Caco-2 (cell line): Measurements from ENCODE around the gene SNX19. TPM values are rescaled to one million over a fixed set of nuclear protein-coding genes. Genes with fewer than 3 reads are reported as not detected.

Experiments
- BruUV-seq: library from RNA; stranded (reverse); fragments of 400-500 nt; replicated peaks from 2 replicates; lab custom pipeline; 2021; lab: Mats Ljungman, UMichigan
- CTCF ChIA-PET: fragments of 300-600 bp; sonication (Branson Sonifier 250); formaldehyde crosslinking; loops from one replicate; lab custom pipeline; 2022; ENCODE audit warnings: antibody characterized with exemption; lab: Charles Lee
- POLR2A ChIA-PET: fragments of 300-600 bp; sonication (Branson Sonifier 250); formaldehyde crosslinking; loops from one replicate; lab custom pipeline; 2022; ENCODE audit warnings: antibody characterized with exemption; lab: Charles Lee
- DNase-seq, 2 experiments: peaks; one replicate each; pipeline versions ENCODE4 v3.0.0 to v3.0.0-alpha.2; 2020 to 2022
- H3K27me3 ChIP-seq: replicated peaks from 2 replicates; pipeline ENCODE4 v1.6.0; 2011; ENCODE audit warnings: low read length; ENCODE audit not compliant: control insufficient read depth, insufficient read depth
- H3K36me3 ChIP-seq: 2 replicates; pipeline ENCODE4 v1.5.1; 2011; ENCODE audit warnings: low read length; ENCODE audit not compliant: control insufficient read depth, insufficient read depth
- H3K4me1 ChIP-seq: fragments of 250-450 bp; sonication (Bioruptor Pico); 2 replicates; pipeline ENCODE4 v1.5.1; 2020; ENCODE audit warnings: mild to moderate bottlenecking
- H3K4me3 ChIP-seq: 2 replicates; pipeline ENCODE4 v1.5.1; 2011; ENCODE audit warnings: low read depth, mild to moderate bottlenecking, control low read depth, low read length
- H3K9me3 ChIP-seq: fragments of 250-450 bp; sonication (Bioruptor Pico); 2 replicates; pipeline ENCODE4 v1.5.1; 2020; ENCODE audit warnings: mild to moderate bottlenecking, moderate library complexity
- H3K27ac Mint-ChIP-seq: one replicate; pipeline ENCODE4 v1.8.0; 2022; ENCODE audit warnings: mixed read lengths; ENCODE audit not compliant: unreplicated experiment
- H3K27me3 Mint-ChIP-seq: one replicate; pipeline ENCODE4 v1.8.0; 2022; ENCODE audit warnings: mixed read lengths; ENCODE audit not compliant: insufficient read depth, unreplicated experiment
- H3K36me3 Mint-ChIP-seq: one replicate; pipeline ENCODE4 v1.8.0; 2022; ENCODE audit warnings: mild to moderate bottlenecking, mixed read lengths; ENCODE audit not compliant: insufficient read depth, unreplicated experiment
- H3K4me1 Mint-ChIP-seq: one replicate; pipeline ENCODE4 v1.8.0; 2022; ENCODE audit warnings: low read depth, mixed read lengths; ENCODE audit not compliant: unreplicated experiment
- H3K4me3 Mint-ChIP-seq: one replicate; pipeline ENCODE4 v1.8.0; 2022; ENCODE audit warnings: mild to moderate bottlenecking, moderate library complexity, mixed read lengths; ENCODE audit not compliant: unreplicated experiment
- H3K9me3 Mint-ChIP-seq: one replicate; pipeline ENCODE4 v1.8.0; 2022; ENCODE audit warnings: mixed read lengths; ENCODE audit not compliant: unreplicated experiment
- intact Hi-C: fragments of 100-400 bp; cut with micrococcal nuclease; formaldehyde crosslinking; loops from one replicate; pipeline ENCODE4 v1.10.0; 2022; ENCODE audit not compliant: unreplicated experiment
- total RNA-seq: library from RNA; stranded (reverse); gene quantifications from 2 replicates; pipeline ENCODE4 v1.2.3, GENCODE V29; 2022
- TF ChIP-seq, protein P1 (sequence below), 2 experiments: fragments of 200-600 bp in 1 of 2; IDR thresholded peaks; 1 replicate in 1 of 2; 2 replicates in 1 of 2; pipeline versions ENCODE4 v1.5.1 to v1.8.0; 2011 to 2022; ENCODE audit warnings: antibody characterized with exemption in 1 of 2, control low read depth in 1 of 2, inconsistent platforms in 1 of 2, low read depth in 1 of 2, low read length in 1 of 2, mild to moderate bottlenecking in 1 of 2, moderate library complexity in 1 of 2; ENCODE audit not compliant: insufficient read depth in 1 of 2, severe bottlenecking in 1 of 2, unreplicated experiment in 1 of 2

SNX19 gene
- total RNA-seq, 1 experiment from 2014 or later = 82.4 TPM

DNA sequence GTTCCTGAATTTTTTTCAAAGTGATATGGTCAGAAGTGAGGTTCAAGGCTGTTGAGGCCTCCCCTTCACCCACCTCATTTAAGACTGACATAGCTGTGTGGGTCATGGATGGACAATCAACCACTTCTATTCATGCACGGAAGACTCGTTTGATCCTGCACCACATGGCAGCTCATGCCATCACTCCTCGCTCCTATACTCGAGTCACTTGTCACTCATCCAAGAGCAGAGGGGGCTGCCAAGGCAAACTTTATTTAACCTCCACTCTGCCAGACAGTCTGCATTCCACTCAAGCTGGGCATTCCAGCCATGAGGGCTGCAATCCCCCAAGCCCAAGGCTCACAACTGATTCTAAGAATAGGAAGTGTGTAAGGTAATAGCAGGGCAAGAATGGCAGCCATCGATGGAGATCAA is 34.1 kb downstream of the SNX19 start:
- H3K4me1 Mint-ChIP-seq = no peaks in the 10 kb centered on the region
- TF ChIP-seq, protein P1, sequence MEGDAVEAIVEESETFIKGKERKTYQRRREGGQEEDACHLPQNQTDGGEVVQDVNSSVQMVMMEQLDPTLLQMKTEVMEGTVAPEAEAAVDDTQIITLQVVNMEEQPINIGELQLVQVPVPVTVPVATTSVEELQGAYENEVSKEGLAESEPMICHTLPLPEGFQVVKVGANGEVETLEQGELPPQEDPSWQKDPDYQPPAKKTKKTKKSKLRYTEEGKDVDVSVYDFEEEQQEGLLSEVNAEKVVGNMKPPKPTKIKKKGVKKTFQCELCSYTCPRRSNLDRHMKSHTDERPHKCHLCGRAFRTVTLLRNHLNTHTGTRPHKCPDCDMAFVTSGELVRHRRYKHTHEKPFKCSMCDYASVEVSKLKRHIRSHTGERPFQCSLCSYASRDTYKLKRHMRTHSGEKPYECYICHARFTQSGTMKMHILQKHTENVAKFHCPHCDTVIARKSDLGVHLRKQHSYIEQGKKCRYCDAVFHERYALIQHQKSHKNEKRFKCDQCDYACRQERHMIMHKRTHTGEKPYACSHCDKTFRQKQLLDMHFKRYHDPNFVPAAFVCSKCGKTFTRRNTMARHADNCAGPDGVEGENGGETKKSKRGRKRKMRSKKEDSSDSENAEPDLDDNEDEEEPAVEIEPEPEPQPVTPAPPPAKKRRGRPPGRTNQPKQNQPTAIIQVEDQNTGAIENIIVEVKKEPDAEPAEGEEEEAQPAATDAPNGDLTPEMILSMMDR (IDR thresholded peaks at IDR 0.05; ENCODE audit: insufficient read depth in 1 of 2, low read depth in 1 of 2, low read length in 1 of 2, severe bottlenecking in 1 of 2, unreplicated experiment in 1 of 2) = no peak
- peaks cover 11% of the 10 kb centered on the region for H3K36me3 ChIP-seq
- ChIA-PET CTCF (interaction anchor here (0.9 kb wide), 1 partner anchor 209 kb away, joined by 4 read pairs; no protein-coding TSS in a partner anchor), POLR2A (no interaction called here)
- no peaks in the 10 kb centered on the region for H3K9me3 Mint-ChIP-seq
- intact Hi-C loops = no loop called here
- DNase-seq = no peak
- H3K36me3 Mint-ChIP-seq = peaks cover 66% of the 10 kb centered on the region
- H3K4me3 Mint-ChIP-seq = no peak overlapping the region
- H3K4me3 ChIP-seq = no peak overlapping the region
- no TSS peak for BruUV-seq
- no peaks in the 10 kb centered on the region for H3K27me3 Mint-ChIP-seq
- no peaks in the 10 kb centered on the region for H3K9me3 ChIP-seq
- H3K27me3 ChIP-seq = no peaks in the 10 kb centered on the region
- no peak overlapping the region for H3K27ac Mint-ChIP-seq
- H3K4me1 ChIP-seq = no peaks in the 10 kb centered on the region

DNA sequence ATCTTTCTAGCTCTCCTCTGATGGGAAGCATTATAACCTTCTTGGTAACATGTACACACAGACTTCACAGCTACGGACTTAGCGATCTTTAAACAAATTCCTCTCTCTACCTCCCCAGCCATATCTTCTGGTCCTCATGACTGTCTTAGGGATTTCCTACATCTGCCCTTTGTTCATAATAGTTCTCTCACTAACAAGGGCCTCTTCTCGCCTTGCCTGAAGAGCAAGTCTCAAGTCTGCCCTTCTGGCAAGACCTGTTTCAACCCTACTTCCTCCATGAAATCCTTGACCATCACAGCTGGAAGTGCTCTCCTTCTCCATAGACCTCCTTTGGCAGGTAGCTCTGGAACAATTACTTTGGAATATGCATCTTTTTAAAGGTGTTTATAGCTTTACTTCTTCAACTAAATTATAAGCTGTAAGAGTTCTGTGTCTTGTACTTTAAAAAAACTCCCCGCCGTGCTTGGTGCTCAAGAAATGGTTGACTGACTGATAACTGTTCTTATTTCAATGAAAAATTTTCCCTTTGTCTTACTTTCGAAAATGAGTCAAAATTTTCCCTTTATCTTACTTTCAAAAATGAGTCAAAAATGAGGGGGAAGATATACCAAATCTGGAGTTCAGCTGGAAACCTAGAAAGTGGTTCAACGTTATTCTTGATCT is 34.7 kb downstream of the SNX19 start:
- no peak for DNase-seq
- no peaks in the 10 kb centered on the region for H3K9me3 Mint-ChIP-seq
- no TSS peak for BruUV-seq
- no peak overlapping the region for H3K27ac Mint-ChIP-seq
- no peaks in the 10 kb centered on the region for H3K27me3 ChIP-seq
- no peak overlapping the region for H3K4me3 ChIP-seq
- H3K4me1 Mint-ChIP-seq = no peaks in the 10 kb centered on the region
- POLR2A ChIA-PET = no interaction called here
- H3K4me3 Mint-ChIP-seq = no peak overlapping the region
- no peaks in the 10 kb centered on the region for H3K4me1 ChIP-seq
- H3K9me3 ChIP-seq = no peaks in the 10 kb centered on the region
- CTCF ChIA-PET = interaction anchor here (0.6 kb wide), 1 partner anchor 1020 kb away, joined by 3 read pairs; no protein-coding TSS in a partner anchor
- TF ChIP-seq, protein P1 (IDR thresholded peaks at IDR 0.05; ENCODE audit: insufficient read depth in 1 of 2, low read depth in 1 of 2, low read length in 1 of 2, severe bottlenecking in 1 of 2, unreplicated experiment in 1 of 2) = no peak
- peaks cover 68% of the 10 kb centered on the region for H3K36me3 Mint-ChIP-seq
- H3K36me3 ChIP-seq = peaks cover 11% of the 10 kb centered on the region
- no peaks in the 10 kb centered on the region for H3K27me3 Mint-ChIP-seq
- intact Hi-C loops = no loop called here

DNA sequence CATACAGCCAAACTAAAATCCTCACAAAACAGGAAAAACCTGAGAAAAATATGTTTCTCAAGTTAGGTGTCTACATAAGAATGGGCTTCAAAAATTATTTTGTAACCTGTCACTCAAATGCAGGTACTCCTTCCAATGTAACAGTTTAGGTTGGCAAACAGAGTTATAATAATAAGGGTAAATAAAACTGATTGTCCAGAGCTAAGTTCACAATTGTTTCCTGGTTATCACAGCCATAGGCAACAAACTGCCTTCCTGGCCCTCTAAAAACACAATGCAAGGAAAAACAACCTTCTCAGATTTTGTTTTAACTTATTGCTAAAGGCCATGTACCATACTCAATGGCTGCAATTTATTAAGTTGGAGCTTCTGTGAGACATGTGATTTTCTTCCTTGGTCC is 36.4 kb downstream of the SNX19 start:
- BruUV-seq = no TSS peak
- no peak overlapping the region for H3K4me3 Mint-ChIP-seq
- no peaks in the 10 kb centered on the region for H3K27me3 ChIP-seq
- H3K27me3 Mint-ChIP-seq = no peaks in the 10 kb centered on the region
- peaks cover 14% of the 10 kb centered on the region for H3K36me3 ChIP-seq
- ChIA-PET CTCF (interaction anchor here (1.0 kb wide), 1 partner anchor 37 kb away, joined by 4 read pairs; the partner anchor contains the start of gene SNX19), POLR2A (no interaction called here)
- no peak overlapping the region for H3K27ac Mint-ChIP-seq
- DNase-seq = no peak
- peaks cover 77% of the 10 kb centered on the region for H3K36me3 Mint-ChIP-seq
- H3K4me1 ChIP-seq = no peaks in the 10 kb centered on the region
- intact Hi-C loops = no loop called here
- no peak overlapping the region for H3K4me3 ChIP-seq
- TF ChIP-seq, protein P1 (IDR thresholded peaks at IDR 0.05; ENCODE audit: insufficient read depth in 1 of 2, low read depth in 1 of 2, low read length in 1 of 2, severe bottlenecking in 1 of 2, unreplicated experiment in 1 of 2) = no peak
- H3K9me3 Mint-ChIP-seq = no peaks in the 10 kb centered on the region
- no peaks in the 10 kb centered on the region for H3K4me1 Mint-ChIP-seq
- H3K9me3 ChIP-seq = no peaks in the 10 kb centered on the region
